GM10248 (cell line): ENCODE results near the gene NSUN2.
"Not testable (repeated sequence)": the region's sequence is repeated elsewhere in the genome, so short reads cannot be mapped to it uniquely, and the experiment has no call there.

ENCODE experiments used
- CTCF ChIA-PET: fragments of 300-600 bp; sonication (Branson Sonifier 250); formaldehyde crosslinking; extraction: SDS; loops from one replicate; lab custom pipeline; 2021; ENCODE audit warnings: antibody characterized with exemption; lab: Yijun Ruan, JAX
- POLR2A ChIA-PET: fragments of 350-650 bp; sonication (Branson Sonifier 250); formaldehyde crosslinking; extraction: SDS; loops from one replicate; lab custom pipeline; 2020; ENCODE audit warnings: antibody characterized with exemption; lab: Yijun Ruan, JAX
- DNase-seq: peaks from one replicate; pipeline ENCODE4 v3.0.0; 2012; ENCODE audit errors: extremely low spot score
- CTCF ChIP-seq: IDR thresholded peaks from 2 replicates; pipeline ENCODE4 v1.5.1; 2012; ENCODE audit warnings: mild to moderate bottlenecking, low read depth; ENCODE audit errors: extremely low read depth, missing control alignments, control extremely low read depth

The NSUN2 gene

DNA sequence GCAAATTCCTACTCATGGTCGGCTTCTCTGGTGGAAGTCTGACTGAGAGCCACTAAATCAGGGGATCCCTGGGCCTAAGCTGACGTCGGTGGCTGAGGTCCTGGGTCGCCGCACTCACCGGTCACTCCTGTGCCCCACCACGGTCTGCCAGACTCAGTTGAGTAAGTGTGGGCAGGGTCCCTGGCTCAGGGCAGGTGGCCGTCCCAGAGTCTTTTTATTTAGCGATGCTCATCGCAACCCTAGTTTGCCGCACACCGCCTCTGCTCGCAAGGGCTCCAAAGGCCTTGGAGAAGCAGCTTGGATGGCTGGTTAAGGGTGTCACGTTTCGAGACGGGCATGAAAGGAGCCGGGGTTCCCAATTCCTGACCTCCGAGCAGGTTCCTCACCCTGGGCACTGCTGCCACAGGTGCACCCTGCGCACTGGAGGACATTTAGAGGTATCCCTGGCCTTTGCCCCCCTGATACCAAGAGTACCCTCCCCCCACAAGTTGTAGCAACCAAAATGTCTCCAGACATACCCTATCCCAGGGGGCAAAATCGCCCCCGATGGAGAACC, 59.9 kb downstream of the NSUN2 start:
- CTCF ChIA-PET: no interaction called here
- POLR2A ChIA-PET: no interaction called here
- TF ChIP-seq CTCF: no peak
- no peak for DNase-seq

DNA sequence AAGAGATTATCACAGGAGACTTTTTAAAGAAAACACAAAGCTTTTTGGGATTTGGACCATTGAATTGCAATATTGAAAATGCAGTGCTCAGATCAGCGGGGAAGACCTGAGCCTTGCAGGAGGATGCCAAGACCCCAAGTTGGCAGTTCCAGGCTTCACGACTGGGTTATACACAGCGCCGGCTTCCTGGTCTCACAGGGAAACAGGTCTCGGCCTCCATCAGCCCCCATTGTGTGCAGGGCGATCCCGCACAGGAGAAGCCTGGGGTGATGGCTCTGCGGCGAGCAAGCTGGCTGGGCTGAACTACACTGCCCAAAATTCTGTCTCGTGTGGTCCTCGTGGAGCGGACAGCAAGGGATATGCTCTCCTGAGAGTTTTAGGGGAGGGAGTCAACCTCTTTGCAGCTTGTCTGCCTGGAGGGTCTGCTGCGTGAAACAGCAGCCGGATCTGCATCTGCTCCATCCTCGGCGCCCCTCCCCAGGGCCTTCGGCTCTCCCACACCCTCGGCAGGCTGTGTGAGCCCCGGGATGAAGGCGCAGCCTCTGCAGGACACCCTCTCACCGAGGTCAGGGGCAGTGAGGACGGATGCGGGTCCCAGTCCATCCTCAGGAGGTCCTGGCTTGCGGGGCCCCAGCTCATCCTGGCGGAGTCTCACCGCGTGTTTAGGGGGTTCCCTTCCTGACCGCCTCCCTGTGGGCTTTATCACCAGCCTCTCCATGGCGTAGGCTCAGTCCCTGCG, 60.6 kb downstream of the NSUN2 start:
- CTCF ChIA-PET: no interaction called here
- POLR2A ChIA-PET: no interaction called here
- no peak for TF ChIP-seq CTCF
- DNase-seq: no peak

- CTCF ChIA-PET, DNase-seq, POLR2A ChIA-PET: not testable (repeated sequence)
Measured at GRCh38 chr5:6571607-6572006, 61.2 kb downstream of the NSUN2 start.

DNA sequence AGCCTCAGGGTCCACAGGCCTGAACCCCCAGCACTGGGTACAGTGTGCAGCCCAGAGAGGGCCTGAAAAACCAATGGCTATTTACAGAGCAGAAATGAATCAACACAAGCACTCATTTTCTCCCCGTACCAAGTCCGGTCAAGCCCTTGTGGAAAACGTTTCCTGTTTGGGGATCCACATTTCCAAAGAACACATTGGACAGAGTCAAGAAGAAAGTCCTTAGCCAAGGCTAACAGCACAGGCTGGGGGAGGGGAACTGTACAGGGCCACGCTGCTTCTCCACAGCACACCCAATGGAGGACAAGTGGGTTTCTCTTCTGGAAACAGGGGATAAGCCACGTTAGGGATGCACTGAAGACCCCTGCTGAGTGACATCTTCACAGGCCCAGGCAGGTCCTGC, 62.3 kb downstream of the NSUN2 start:
- no peak for DNase-seq
- POLR2A ChIA-PET: no interaction called here
- no peak for TF ChIP-seq CTCF
- CTCF ChIA-PET: no interaction called here

DNA sequence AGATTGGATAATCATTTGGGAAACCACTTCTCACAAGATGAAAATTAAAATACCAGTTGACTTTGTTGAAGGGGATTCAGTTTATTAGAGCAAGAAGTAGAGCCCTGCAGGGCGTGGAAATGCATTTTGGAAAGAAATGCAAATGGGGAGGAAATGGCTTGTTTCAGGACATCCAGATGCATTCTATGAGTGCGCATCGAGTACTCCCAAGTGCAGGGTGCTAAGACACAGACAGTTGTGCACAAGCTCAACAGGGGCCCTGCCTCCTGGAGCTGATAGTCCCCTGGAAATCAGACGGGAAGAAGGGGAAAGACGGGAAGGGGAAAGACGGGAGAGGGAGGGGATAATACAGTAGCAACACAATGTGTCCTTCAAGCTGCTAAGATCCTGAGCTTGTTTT, 64.0 kb downstream of the NSUN2 start:
- CTCF ChIA-PET: no interaction called here
- no peak for TF ChIP-seq CTCF
- DNase-seq: no peak
- POLR2A ChIA-PET: no interaction called here

DNA sequence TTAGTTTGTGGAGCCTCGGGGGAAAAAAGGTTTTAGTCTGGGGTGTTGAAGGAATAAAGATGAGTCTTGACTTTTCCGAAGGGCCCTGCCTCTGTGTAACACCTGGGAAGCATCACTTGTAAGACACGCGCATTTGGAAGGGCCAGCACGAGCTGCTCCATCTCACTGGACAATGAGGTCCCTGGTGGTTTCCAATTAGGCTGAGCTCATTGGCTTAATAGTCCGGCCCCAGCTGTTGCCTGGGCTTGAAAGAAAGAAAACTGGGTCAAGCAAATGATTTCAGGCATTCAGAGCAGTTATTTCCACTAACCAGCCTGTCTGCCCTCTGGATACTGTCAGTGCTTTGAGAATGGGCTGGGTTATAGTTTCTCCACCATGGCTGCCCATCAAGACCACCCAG, 64.5 kb downstream of the NSUN2 start:
- ChIA-PET CTCF (no interaction called here), POLR2A (no interaction called here)
- DNase-seq: no peak
- no peak for TF ChIP-seq CTCF

- CTCF ChIA-PET: no interaction called here
- DNase-seq: no peak
Measured at GRCh38 chr5:6567835-6568234, 65.0 kb downstream of the NSUN2 start.

More at GRCh38 chr5:6567835-6568234, 65.0 kb downstream of the NSUN2 start:
- POLR2A ChIA-PET: no interaction called here
- no peak for TF ChIP-seq CTCF
